GM13976 (cell line): ENCODE data around the gene CLNK.

Experiments used
- DNase-seq: peaks from one replicate; pipeline ENCODE4 v3.0.0; 2012; ENCODE audit warnings: low spot score
- CTCF ChIP-seq: IDR thresholded peaks from 2 replicates; pipeline ENCODE4 v1.5.1; 2012; ENCODE audit warnings: borderline replicate concordance, mild to moderate bottlenecking; ENCODE audit not compliant: insufficient read depth; ENCODE audit errors: extremely low read depth, missing control alignments, control extremely low read depth
- in situ Hi-C: fragments of 300-500 bp; cut with MboI; formaldehyde crosslinking; loops from one replicate; pipeline ENCODE4 v1.12.0; 2022; ENCODE audit warnings: low sequenced_read_pairs, mixed read lengths, inconsistent platforms; ENCODE audit not compliant: unreplicated experiment

CLNK gene

DNA sequence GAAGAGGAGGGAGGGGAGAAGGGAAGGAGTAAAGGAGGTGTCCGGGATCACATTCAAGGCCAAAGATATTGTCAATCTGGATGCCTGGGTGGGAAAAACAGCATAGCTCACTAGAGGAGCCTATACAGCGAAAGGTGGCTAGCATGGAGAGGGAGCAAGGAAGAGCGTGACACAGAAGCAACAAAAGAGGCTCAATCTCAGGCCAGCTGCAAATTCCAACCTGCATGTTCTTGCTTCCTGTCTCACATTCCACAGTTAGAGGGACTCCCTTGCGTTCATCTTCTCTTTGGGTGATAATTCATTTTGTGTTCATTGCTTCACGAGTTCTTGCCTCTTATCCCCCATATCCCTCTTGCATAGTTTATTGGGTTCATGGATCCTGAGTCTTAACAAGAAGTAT, 3.0 kb upstream of the CLNK start:
- in situ Hi-C loops, result no loop called here
- no peak for TF ChIP-seq CTCF

GRCh38 chr4:10682397-10682796, 2.2 kb downstream of the CLNK start:
- DNase-seq, result no peak
- no peak for TF ChIP-seq CTCF
- in situ Hi-C loops, result no loop called here

More for the DNA sequence above, 3.0 kb upstream of the CLNK start:
- DNase-seq, result no peak

DNA sequence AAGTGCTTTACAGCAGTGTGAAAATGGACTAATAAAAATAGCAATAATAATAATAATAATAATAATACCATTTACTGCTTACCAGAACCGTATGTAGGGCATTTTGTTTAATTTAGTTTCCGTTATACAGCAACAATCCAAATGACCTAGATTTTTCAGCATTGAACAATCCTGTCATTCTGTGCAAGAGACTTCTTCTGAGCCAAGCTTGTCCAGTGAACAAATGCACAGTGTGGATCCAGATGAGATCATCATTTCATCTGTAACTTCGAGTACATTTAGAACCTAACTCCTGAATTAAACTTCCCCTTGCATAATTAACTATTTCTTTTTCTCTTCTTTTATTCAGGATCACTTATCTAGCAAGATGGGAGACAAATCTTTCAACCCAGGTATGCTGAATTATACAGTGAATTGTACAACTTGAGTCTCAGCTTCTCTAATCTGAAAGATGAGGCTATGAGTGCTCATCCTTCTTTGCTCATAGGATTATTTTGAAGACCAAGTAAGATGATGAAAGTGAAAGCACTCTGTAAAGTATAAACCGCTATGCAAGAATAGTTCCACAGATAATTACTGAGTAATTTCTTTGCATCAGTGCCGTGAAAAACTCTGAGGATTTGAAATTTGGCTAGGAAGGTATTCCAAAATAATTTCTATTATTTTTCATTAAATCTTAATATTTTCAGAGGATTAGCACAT, 6.6 kb downstream of the CLNK start:
- TF ChIP-seq CTCF, result no peak
- in situ Hi-C loops, result no loop called here

GRCh38 chr4:10673817-10674369, 10.7 kb downstream of the CLNK start:
- TF ChIP-seq CTCF, result no peak
- in situ Hi-C loops, result no loop called here
- peak; percentile 37 for DNase-seq

More for the DNA sequence above, 6.6 kb downstream of the CLNK start:
- no peak for DNase-seq

- no peak for TF ChIP-seq CTCF
- in situ Hi-C loops, result no loop called here
- no peak for DNase-seq
Measured at GRCh38 chr4:10672379-10672778, 12.2 kb downstream of the CLNK start.

GRCh38 chr4:10671799-10672198, 12.8 kb downstream of the CLNK start:
- DNase-seq, result no peak
- in situ Hi-C loops, result no loop called here
- TF ChIP-seq CTCF, result no peak
